ENCODE data around the gene AGAP2.

Gene AGAP2

DNA sequence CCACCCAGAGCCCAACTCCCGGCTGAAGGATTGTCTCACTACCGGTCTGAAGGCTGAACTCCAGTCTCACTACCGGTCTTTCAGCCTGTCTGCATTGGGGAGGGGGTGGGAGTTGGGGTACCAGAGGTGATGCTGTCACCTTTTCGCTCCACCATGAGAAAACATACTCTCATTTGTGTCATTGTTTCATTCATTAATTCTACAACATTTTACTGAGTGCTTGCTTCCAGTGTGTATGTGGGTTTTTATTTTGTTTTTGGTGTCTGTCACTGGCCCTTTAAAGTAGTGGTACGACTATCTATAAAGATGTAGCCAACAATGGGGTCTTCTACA lies 14.1 kb upstream of the AGAP2 start:
- DNase-seq: no peak

- DNase-seq: peak; percentile 98
These were observed 13.5 kb upstream of the AGAP2 start, which contains the start of gene CDK4 for GRCh38 chr12:57751788-57752667. CDK4 (minus strand) TSS chr12:57752310; CDS start chr12:57751717, 593 bp downstream.

DNA sequence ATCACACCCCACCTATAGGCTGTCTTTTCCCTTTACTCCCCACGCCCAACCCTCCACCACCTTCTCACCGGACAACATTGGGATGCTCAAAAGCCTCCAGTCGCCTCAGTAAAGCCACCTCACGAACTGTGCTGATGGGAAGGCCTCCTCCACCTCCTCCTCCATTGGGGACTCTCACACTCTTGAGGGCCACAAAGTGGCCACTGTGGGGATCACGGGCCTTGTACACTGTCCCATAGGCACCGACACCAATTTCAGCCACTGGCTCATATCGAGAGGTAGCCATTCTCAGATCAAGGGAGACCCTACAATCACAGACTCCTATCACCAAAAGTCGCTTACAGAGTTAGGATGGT lies 12.9 kb upstream of the AGAP2 start:
- no peak for DNase-seq

- DNase-seq: no peak
These were observed 12.3 kb upstream of the AGAP2 start for GRCh38 chr12:57750561-57751431.

DNA sequence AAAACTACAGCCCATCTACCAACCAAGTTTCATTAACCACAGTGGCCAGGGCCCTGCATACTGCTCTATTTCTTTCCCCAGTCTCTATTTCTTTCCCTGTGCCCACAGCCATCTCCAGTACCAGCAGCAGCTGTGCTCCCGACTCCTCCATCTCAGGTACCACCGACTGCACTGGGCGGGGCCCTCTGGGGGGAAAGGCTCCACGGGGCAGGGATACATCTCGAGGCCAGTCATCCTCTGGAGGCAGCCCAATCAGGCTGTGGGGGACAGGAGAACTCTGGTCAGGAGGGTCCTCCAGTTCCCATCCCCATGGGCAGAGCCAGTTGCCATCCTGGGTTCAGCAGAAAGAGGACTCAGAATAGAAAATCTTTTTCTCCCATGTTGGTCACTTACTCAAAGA lies 10.5 kb upstream of the AGAP2 start:
- no peak for DNase-seq

DNA sequence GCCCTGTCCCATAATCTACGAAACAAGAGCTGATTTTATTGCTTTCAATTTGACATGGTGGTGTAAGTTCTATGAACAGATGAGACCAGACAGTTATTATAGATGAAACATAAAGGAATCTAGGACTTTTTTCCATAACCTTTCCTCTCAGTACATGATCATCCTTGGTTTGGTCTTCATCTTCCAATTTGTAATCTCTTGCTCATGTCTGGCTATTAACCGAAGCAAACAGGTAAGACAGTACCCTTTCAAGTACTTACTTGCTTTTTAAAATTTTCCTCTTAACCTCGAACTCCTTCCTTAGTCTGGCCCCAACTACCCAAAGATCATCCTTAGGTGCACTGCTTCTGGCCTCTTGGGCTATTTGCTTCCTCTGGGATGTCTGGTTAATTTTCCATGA lies 7.5 kb upstream of the AGAP2 start:
- DNase-seq: no peak

DNA sequence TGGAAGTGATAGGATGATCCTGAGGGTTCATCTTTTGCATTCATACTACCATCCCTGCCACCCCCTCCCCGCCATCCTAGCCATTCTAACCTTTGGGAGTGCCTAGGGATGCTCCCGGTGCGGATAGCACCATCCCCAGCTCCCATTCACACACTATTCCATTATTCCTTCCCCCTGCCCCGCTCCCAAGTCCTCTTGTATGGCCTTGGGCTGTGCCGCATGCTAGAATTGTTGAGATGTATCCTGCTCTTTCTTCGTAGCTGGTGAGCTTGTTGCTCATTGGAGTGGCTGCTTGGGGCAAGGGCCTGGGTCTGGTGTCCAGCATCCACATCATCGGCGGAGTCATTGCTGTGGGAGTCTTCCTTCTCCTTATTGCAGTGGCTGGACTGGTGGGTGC lies 6.9 kb upstream of the AGAP2 start:
- no peak for DNase-seq

DNA sequence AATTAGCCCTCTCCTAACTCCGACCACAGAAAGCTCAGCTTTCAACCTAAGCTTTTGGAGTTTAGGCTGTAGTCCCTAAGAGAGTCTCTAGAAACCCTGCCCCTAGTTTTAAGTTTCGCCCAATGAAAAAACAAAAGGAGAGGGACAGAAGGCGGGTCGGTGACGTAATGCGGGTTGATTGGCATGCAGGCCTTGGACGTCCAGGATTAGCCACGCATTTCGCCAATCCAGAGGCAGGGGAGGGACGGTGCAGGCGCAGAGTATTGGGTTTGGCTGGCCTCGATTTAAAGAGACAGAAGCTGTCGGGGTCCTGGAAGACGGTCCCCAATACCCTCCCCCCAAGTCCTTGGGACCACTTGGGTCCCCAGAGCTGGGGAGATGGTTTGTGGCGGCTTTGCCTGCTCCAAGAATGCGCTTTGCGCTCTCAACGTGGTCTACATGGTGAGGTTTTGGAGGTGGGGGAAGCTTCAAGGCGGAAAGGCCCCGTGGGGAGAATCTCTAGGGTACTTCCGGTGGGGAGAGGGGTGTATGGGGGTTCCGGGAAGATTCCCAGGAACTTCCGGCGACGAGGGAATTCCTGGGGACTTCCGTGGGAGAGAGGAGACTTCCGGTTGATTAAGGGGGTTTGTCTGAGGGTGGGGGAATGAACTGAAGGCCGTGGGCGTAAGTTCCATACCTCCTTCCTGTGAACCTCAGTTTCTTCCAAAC lies 6.4 kb upstream of the AGAP2 start, which contains the start of gene TSPAN31:
TSPAN31 (plus strand) TSS at position 263 of the 708 bp plus-strand sequence; CDS start at position 379, 116 bp downstream.
- peak; percentile 97 for DNase-seq

DNA sequence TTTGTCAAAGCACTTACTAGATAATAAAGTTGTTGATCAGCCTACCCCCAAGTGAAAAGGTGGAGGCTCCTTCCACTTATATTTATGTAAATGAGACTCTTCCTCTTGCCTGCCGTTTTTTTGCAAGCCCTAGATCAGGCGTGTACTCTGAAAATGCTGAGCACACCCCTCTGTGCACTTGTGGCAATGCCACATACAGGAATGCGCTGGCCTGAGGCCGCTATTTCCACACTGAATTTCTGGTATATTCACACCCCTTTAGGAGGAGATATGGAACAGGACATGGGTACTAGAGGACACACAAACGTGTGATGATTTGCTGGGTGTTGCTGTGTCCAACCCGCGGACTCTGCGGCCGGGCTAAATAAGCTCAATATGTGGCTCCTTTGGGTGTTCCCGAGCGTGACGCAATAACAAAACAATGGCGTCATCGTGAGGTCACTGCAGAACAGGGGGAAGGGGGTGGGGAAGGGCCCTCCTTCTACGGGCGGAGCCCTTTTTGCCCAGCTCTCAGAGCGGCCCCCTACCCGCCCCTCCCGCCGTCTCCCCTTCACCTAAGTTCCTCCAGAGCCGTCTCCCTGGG lies 5.7 kb upstream of the AGAP2 start:
- no peak for DNase-seq

DNA sequence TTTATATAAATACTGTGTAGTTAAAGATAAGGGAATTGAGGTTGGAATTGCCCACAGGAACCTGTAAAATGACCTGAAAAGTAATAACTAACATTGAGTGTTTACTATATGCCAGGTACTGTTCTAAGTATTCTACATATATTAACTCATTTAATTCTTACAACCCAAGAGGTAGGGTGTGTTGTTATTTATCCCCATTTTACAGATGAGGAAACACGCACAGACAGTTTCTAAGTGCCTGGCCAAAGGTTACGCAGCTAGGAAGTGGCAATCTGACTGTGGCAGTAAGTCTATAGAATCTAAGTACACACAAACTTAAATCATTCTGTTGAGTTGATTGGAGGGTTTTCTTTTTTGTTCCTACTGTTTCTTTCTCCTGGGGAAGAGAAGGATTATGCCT lies 5.2 kb upstream of the AGAP2 start:
- DNase-seq: no peak

- DNase-seq: no peak
These were observed 3.5 kb upstream of the AGAP2 start for GRCh38 chr12:57741844-57742738.

DNA sequence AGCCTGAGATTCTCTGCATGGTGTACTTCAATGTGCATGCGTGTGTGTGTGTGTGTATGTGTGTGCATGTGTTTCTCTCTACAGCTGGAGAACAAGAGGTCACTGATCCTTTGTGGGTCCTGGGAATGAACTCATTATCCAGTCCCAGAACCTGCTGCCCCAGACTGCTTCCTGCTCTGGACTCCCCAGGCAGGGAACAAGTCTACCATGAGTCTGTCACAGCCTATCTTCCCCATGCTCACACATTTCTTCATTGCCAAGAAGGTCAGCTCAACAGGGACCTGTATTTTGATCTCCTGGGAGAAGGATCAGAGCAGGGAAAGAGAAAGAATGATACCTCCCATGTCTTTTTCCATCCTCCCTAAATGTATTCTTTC lies 2.9 kb upstream of the AGAP2 start:
- DNase-seq: no peak

DNA sequence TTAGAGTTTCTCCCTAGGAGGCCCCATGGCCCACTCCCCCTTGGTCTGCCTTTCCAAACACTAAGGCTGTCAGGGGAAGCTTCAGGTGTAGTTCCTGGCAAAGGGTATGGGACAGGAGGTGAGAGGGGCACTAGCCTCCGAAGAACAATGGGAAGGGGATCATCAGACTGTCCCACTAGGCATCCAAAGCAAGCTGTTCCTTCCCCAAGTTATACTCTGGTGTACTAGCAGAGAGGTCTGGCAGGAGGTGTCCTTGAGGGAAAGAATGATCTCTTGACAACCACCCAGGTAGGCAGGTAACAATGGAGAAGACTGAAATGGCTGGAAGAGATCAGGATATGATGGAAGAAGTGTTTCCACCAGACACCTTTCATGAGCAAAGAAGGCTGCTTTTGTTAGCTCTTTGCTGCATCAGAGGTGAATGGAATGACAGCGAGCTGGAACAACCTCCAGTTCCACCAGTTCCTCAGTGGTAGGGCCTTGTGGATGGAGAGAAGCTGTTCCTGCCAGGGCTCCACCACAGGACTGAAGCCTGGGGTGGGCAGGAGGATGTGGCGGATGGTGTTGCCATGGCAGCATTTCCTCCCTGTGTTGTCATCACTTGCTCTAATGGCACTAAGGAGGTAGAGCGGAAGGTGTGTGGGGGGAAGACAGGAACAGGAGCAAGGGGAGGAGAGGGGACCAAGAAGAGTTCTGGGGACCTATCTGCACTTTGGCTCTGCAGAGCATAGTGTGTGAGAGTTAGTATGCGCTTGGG lies 2.3 kb upstream of the AGAP2 start:
- no peak for DNase-seq

- no peak for DNase-seq
These were observed 1.5 kb upstream of the AGAP2 start for GRCh38 chr12:57739914-57740538.

DNA sequence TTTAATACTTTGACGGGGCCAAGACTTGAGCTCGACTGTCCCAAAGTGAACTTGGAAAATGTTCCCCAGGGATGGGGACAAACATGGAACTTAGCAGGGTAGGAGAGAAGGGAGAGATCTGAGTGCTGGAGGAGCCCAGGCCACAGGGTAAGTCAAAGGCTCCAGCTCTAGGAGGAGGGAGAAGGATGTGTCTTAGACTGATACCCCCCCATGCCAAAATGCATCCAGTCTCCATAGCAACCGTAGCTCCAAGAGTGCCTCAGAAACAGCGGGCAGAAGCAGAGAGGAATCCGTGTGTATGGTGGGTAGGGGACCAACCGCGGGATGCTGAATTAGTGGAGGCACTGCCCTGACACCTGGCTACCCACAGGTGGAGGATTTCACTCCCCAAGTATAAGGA lies 845 bp upstream of the AGAP2 start:
- DNase-seq: no peak

- no peak for DNase-seq
These were observed 778 bp downstream of the AGAP2 start for GRCh38 chr12:57737467-57738460.

DNA sequence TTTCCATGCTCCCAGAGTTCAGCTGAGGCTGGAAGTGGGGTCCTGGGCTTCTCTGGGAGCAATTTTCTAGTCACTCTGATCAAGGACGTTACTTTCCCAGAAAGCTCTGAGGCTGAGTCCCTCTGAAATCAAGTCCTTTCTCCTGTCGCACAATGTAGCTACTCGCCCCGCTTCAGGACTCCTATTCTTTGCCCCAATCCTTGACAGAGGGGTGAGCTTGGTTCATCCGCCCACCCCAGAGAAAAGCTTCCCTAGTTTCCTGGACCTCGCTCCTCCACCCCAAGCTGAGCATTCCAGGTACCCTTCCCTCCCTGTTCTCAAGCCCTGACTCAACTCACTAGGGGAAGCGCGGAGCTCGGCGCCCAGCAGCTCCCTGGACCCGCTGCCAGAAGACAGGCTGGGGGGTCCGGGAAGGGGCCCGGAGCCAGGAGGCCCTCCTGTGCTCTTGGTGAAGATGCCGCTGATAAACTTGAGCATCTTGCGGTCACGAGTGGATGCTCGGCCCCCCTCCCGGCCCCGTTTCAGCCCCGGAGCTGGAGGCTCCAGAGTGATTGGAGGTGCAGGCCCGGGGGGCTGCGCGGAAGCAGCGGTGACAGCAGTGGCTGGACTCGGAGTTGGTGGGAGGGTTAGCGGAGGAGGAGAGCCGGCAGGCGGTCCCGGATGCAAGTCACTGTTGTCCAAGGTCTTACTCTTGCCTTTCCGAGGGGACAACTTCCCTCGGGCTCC lies 1.6 kb downstream of the AGAP2 start:
- DNase-seq: no peak

DNA sequence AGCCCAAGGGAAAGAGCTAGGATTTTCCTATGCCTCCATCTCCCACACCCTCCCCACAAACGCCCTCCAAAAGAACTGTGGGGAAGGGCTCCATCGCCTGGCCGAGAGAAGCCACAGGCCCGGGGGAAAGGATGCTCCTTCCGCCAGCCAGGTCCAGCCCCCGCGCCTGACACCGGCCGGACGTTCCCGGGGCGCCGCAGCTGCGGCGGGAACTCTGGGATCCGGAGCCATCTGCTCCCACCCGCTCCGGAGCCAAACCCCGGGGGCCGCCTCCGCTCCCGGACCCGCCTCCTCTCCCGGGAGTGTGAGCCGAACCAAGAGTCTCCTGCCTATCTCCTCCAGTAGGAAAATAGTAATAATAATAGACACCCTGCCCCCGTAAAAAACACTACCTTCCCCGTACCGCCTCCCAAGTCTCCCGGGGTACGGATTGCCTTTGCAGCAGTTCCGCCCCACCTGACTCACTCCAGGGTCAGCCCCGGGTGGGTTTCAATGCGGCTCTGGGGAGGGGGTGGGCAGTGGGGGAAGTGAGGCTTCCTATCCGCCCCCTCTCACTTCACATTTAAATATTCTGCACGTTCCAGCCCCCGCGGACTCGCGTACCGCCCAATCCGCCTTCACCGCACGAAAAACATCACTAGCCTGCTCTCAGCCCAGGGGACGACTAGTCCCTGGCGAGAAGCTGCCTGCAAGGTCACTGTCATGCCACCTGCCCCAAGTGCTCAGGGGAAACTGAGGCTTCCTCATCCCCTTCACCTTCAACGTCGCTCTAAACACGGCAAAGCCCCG lies 2.4 kb downstream of the AGAP2 start:
- DNase-seq: no peak

Measured in NCI-H526 treated with DMSO at 0.1 percent for 48 hours (cell line).